ENCODE results near the gene FCER1A. TPM values are rescaled to one million over a fixed set of nuclear protein-coding genes. Genes with fewer than 3 reads are reported as not detected.

The FCER1A gene
- total RNA-seq, 1 experiment from 2014 or later = not detected

GRCh38 chr1:159352436-159352835 is 50.3 kb downstream of the FCER1A start:
- Histone ChIP-seq H2BK12ac (ENCODE audit: insufficient read length, low read depth, low read length) (no peak overlapping the region), H3K9ac (ENCODE audit: extremely low read depth, insufficient read length, low read length) (no peak overlapping the region), H3K4ac (ENCODE audit: low read depth, low read length) (no peak overlapping the region), H3K79me1 (ENCODE audit: insufficient read depth, low read depth, low read length, poor library complexity, severe bottlenecking) (no peaks in the 10 kb centered on the region), H4K8ac (replicated peaks; ENCODE audit: insufficient read length, low read depth, low read length) (no peak overlapping the region), H3K79me2 (ENCODE audit: insufficient read depth, low read length) (no peaks in the 10 kb centered on the region), H2AFZ (ENCODE audit: low read length) (no peak overlapping the region), H3K14ac (ENCODE audit: insufficient read depth, low read length) (no peak overlapping the region), H3T11ph (ENCODE audit: low read length) (no peak overlapping the region), H3K18ac (ENCODE audit: insufficient read length, low read depth, low read length) (no peak overlapping the region), H3K23ac (ENCODE audit: insufficient read length, low read depth, low read length) (no peak overlapping the region), H2BK5ac (ENCODE audit: insufficient read length, low read length) (no peak overlapping the region), H4K5ac (ENCODE audit: insufficient read length, low read depth, low read length) (peak overlapping the region; percentile 22), H2AK5ac (ENCODE audit: insufficient read length, low read length) (no peak overlapping the region), H3K9me3 (ENCODE audit: control insufficient read depth, low read depth, low read length) (no peaks in the 10 kb centered on the region), H2BK120ac (ENCODE audit: low read depth, low read length, poor library complexity, severe bottlenecking) (no peak overlapping the region), H2BK20ac (ENCODE audit: low read depth, low read length, poor library complexity, severe bottlenecking) (no peak overlapping the region), H2BK15ac (ENCODE audit: low read depth, low read length) (no peak overlapping the region), H3K23me2 (ENCODE audit: insufficient read length, low read depth, low read length, poor library complexity, severe bottlenecking) (no peaks in the 10 kb centered on the region), H3K4me2 (ENCODE audit: insufficient read depth, insufficient read length, low read length) (no peak overlapping the region), H3K27ac (ENCODE audit: insufficient read length, low read depth, low read length) (no peak overlapping the region), H3K27me3 (ENCODE audit: insufficient read depth, low read length) (no peaks in the 10 kb centered on the region), H3K56ac (ENCODE audit: insufficient read length, low read depth, low read length) (no peak overlapping the region), H4K91ac (ENCODE audit: insufficient read length, low read depth, low read length) (no peak overlapping the region), H3K4me1 (ENCODE audit: insufficient read depth, low read length) (no peaks in the 10 kb centered on the region), H4K20me1 (ENCODE audit: control insufficient read depth, insufficient read depth, insufficient read length) (no peaks in the 10 kb centered on the region)
- WGBS (ENCODE audit: extremely low coverage, insufficient read length, low lambda C conversion rate) = no CpG with 5 or more reads among the region's 2 CpGs
- no peak for TF ChIP-seq CTCF (conservative IDR thresholded peaks at IDR 0.05)
- peaks cover 0 to 28% (median 0%) of the 10 kb centered on the region in 3 experiments; a peak in 3 of 7 replicates for H3K36me3 Mint-ChIP-seq (ENCODE audit: insufficient read depth in 1 of 3, low read depth in 3 of 3)
- peaks cover 2% of the 10 kb centered on the region; the same call in 1 of the 2 replicates for H3K27me3 Mint-ChIP-seq (ENCODE audit: low read depth)
- no peak overlapping the region for H3K27ac Mint-ChIP-seq
- H3K9me3 Mint-ChIP-seq = peaks cover 11 to 63% of the 10 kb centered on the region in 2 experiments
- no peaks in the 10 kb centered on the region for H3K4me1 Mint-ChIP-seq
- no peak for DNase-seq
- no peak overlapping the region for H3K4me3 Mint-ChIP-seq

Other genes starting within 250 kb of the FCER1A start
- 0.90 and 1.1 TPM in 2 replicates for gene AIM2, start 225.6 kb upstream of the FCER1A start, total RNA-seq (2021)
- gene CADM3, start 130.7 kb upstream of the FCER1A start, total RNA-seq (2021) = 5.6 and 5.7 TPM in 2 replicates
- 0.26 and 0.39 TPM in 2 replicates for gene ACKR1, start 97.5 kb upstream of the FCER1A start, total RNA-seq (2021)
- gene OR10J4, start 129.9 kb downstream of the FCER1A start, total RNA-seq (2021) = not detected in 2 replicates
- not detected in 2 replicates for gene OR10J1, start 137.4 kb downstream of the FCER1A start, total RNA-seq (2021)
- gene OR10J5, start 233.7 kb downstream of the FCER1A start, total RNA-seq (2021) = not detected in 2 replicates

Data from H9 (cell line).